Transverse colon (tissue), 4 donors: ENCODE data around the gene MTHFD1L. TPM values are rescaled to one million over a fixed set of nuclear protein-coding genes. Genes with fewer than 3 reads are reported as not detected.
A peak's percentile ranks its signal among the peaks of the same experiment; 100 is the strongest.
"Not testable (repeated sequence)": the region's sequence is repeated elsewhere in the genome, so short reads cannot be mapped to it uniquely, and the experiment has no call there.

Source experiments
- DNase-seq: peaks from one replicate; pipeline ENCODE4 v3.0.0-alpha.2; 2019
- H3K27ac ChIP-seq, 4 donors: fragments of 200-600 bp; sonication (generic); 2 replicates each; pipeline ENCODE4 v1.5.1; 2016 to 2018; ENCODE audit warnings: inconsistent platforms in 4 of 4
- H3K27me3 ChIP-seq: fragments of 200-600 bp; sonication (generic); 2 replicates; pipeline ENCODE4 v1.5.1; 2017; ENCODE audit warnings: inconsistent platforms
- H3K36me3 ChIP-seq, 4 donors: fragments of 200-600 bp; sonication (generic); 2 replicates each; pipeline ENCODE4 v1.5.1; 2017 to 2019; ENCODE audit warnings: inconsistent platforms in 4 of 4
- H3K4me1 ChIP-seq, 4 donors: fragments of 200-600 bp; sonication (generic); 2 replicates each; pipeline ENCODE4 v1.5.1; 2017 to 2020; ENCODE audit warnings: inconsistent platforms in 4 of 4
- H3K4me3 ChIP-seq, 4 donors: fragments of 200-600 bp; sonication (generic); 1 replicate in 1 of 4; 2 replicates in 3 of 4; pipeline versions ENCODE4 v1.5.1 to v1.6.1; 2017 to 2019; ENCODE audit warnings: inconsistent platforms in 4 of 4
- H3K9me3 ChIP-seq, 2 donors: fragments of 200-600 bp; sonication (generic); 2 replicates each; pipeline ENCODE4 v1.5.1; 2017 to 2019; ENCODE audit warnings: inconsistent platforms in 2 of 2
- CTCF ChIP-seq, 5 experiments: fragments of 200-600 bp in 3 of 5; fragments of 450-650 bp in 2 of 5; sonication (generic) in 3 of 5; IDR thresholded peaks; 1 replicate in 2 of 5; 2 replicates in 3 of 5; pipeline ENCODE4 v1.5.1; 2016 to 2017; ENCODE audit warnings: antibody characterized with exemption in 5 of 5, inconsistent platforms in 3 of 5, mild to moderate bottlenecking in 2 of 5, moderate library complexity in 1 of 5
- EP300 ChIP-seq: sonication (generic); formaldehyde crosslinking; IDR thresholded peaks from one replicate; pipeline ENCODE4 v1.6.1; 2017; ENCODE audit warnings: antibody characterized with exemption, low read depth
- POLR2A ChIP-seq: fragments of 450-650 bp; IDR thresholded peaks from one replicate; pipeline ENCODE4 v1.6.1; 2016; ENCODE audit warnings: antibody characterized with exemption, mild to moderate bottlenecking, moderate library complexity
- POLR2AphosphoS5 ChIP-seq, 3 donors: sonication (generic); formaldehyde crosslinking; IDR thresholded peaks; one replicate each; pipeline ENCODE4 v1.6.1; 2016; ENCODE audit warnings: antibody characterized with exemption in 3 of 3
- WGBS, 2 donors: methylation state at CpG; one replicate each; pipeline ENCODE4 v1.1.5; 2018; ENCODE audit warnings: low coverage in 1 of 2; 5-methylcytosine and 5-hydroxymethylcytosine counted together
- in situ Hi-C, 4 donors: fragments of 200-750 bp; cut with MboI; loops; one replicate each; pipeline versions ENCODE4 v1.15.0 to v1.15.1; 2017; ENCODE audit warnings: low sequenced_read_pairs in 3 of 4, low pct_ligation_motif_present in 1 of 4, low pct_unique_long_range_greater_than_20kb in 1 of 4
- intact Hi-C: fragments of 100-400 bp; cut with DNase I; formaldehyde crosslinking; loops from one replicate; pipeline ENCODE4 v1.15.1; 2023; ENCODE audit warnings: low total_unique reads
- total RNA-seq, 4 donors: library from RNA; depleted of rRNA; stranded (reverse); fragments of >200 nt; gene quantifications; one replicate each; pipeline ENCODE4 v1.1.0, GENCODE V29; 2016

The MTHFD1L gene
- 10 to 100 TPM in 1 of 4 donors, 1 to 10 TPM in 2, under 1 TPM in 1; 0.82 to 10.1 (median 5.4) TPM for total RNA-seq

- H3K27me3 ChIP-seq = no peaks in the 10 kb centered on the region
- WGBS, 2 donors = 1% methylated on average over 72 of the region's 82 CpGs; no CpG with 5 or more reads in 1 of the 2 donors
- intact Hi-C loops = no loop called here
- no peaks in the 10 kb centered on the region for H3K36me3 ChIP-seq
- peak within 1 kb of the TSS; percentile 82 to 93 (median 89) for H3K27ac ChIP-seq
- DNase-seq = peak; percentile 80
- H3K4me1 ChIP-seq = peaks cover 0 to 16% (median 13%) of the 10 kb centered on the region in 4 donors
- no peak for TF ChIP-seq EP300
- no peak for TF ChIP-seq POLR2A
- TF ChIP-seq POLR2AphosphoS5 (IDR thresholded peaks at IDR 0.05) = peak in 2 of 3 donors; percentile 34 to 39
- TF ChIP-seq CTCF (IDR thresholded peaks at IDR 0.05) = peak; percentile 38 to 62 (median 54)
- in situ Hi-C loops = no loop called here
- no peaks in the 10 kb centered on the region for H3K9me3 ChIP-seq
- H3K4me3 ChIP-seq = peak within 1 kb of the TSS; percentile 58 to 91 (median 76)
Observed at GRCh38 chr6:150865406-150866146, at the start of gene MTHFD1L. TSS of gene MTHFD1L (plus strand) at chr6:150865702. CDS start at chr6:150865823, 121 bp downstream.

- H3K27ac ChIP-seq, DNase-seq, H3K27me3 ChIP-seq, H3K4me3 ChIP-seq, intact Hi-C loops, H3K36me3 ChIP-seq, H3K9me3 ChIP-seq: not testable (repeated sequence)
- in situ Hi-C loops = loop anchor here (5.0 to 25.0 kb wide), 4 partner anchors 204 to 754 kb away; partner anchors contain the start of gene ULBP3 (in 1 of the 4)
- WGBS, 2 donors = 86% methylated on average over 8 of the region's 8 CpGs; no CpG with 5 or more reads in 1 of the 2 donors
- peaks cover 0 to 18% (median 2%) of the 10 kb centered on the region in 4 donors for H3K4me1 ChIP-seq
Observed at GRCh38 chr6:150816554-150816953, 48.9 kb upstream of the MTHFD1L start.

DNA sequence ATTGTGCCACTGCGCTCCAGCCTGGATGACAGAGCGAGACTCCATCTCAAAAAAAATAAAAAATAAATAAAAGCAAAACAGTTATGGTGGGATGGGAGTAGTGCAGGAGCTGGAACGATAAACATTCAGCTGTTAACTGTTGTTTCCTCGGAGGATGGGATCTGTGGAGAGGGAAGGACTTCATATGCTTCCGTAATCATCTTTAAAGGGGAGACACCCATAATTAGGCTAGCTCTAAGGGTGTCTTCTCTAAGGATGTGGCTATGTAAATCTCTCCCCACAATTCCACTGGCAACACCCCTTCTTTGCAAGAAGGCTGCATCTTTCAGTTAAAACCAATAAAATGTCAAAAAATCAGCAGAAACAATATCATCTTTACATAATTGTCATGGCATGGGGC, 42.6 kb upstream of the MTHFD1L start:
- Histone ChIP-seq H3K27ac (no peak overlapping the region), H3K4me3 (no peak overlapping the region), H3K36me3 (peaks cover 0 to 9% (median 4%) of the 10 kb centered on the region in 4 donors), H3K27me3 (no peaks in the 10 kb centered on the region), H3K9me3 (no peaks in the 10 kb centered on the region), H3K4me1 (no peaks in the 10 kb centered on the region)
- in situ Hi-C loops (loop anchor here (25.0 kb wide), 3 partner anchors 211 to 761 kb away; partner anchors contain the start of gene ULBP3 (in 1 of the 4)), intact Hi-C loops (no loop called here)
- DNase-seq = no peak
- TF ChIP-seq POLR2A (no peak), POLR2AphosphoS5 (IDR thresholded peaks at IDR 0.05) (no peak), CTCF (IDR thresholded peaks at IDR 0.05) (no peak), EP300 (no peak)
- 91 to 100% methylated on average over 3 to 5 of the region's 5 CpGs for WGBS, 2 donors

DNA sequence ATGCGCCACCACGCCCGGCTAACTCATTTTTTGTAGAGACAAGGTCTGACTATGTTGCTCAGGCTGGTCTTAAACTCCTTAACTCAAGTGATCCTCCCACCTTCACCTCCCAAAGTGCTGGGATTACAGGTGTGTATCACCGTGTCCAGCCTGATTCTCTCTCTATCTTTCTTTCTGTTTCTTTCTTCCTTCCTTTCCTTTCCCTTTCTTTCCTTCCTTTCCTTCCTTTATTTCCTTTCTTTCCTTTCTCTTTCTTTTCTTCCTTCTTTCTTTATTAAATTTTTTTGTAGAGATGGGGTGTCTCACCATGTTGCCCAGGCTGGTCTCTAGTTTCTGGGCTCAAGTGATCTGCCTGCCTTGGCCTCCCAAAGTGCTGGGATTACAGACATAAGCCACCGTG, 38.7 kb upstream of the MTHFD1L start:
- TF ChIP-seq EP300 = no peak
- no peak for TF ChIP-seq POLR2AphosphoS5 (IDR thresholded peaks at IDR 0.05)
- no peak for TF ChIP-seq POLR2A
- TF ChIP-seq CTCF (IDR thresholded peaks at IDR 0.05) = no peak
- 88 to 94% methylated on average over 4 to 5 of the region's 5 CpGs for WGBS, 2 donors
- intact Hi-C loops = no loop called here
- in situ Hi-C loops = no loop called here
- no peaks in the 10 kb centered on the region for H3K9me3 ChIP-seq
- DNase-seq = no peak
- no peaks in the 10 kb centered on the region for H3K27me3 ChIP-seq
- H3K4me3 ChIP-seq = no peak overlapping the region
- H3K36me3 ChIP-seq = no peaks in the 10 kb centered on the region
- H3K4me1 ChIP-seq = no peaks in the 10 kb centered on the region
- H3K27ac ChIP-seq = no peak overlapping the region

DNA sequence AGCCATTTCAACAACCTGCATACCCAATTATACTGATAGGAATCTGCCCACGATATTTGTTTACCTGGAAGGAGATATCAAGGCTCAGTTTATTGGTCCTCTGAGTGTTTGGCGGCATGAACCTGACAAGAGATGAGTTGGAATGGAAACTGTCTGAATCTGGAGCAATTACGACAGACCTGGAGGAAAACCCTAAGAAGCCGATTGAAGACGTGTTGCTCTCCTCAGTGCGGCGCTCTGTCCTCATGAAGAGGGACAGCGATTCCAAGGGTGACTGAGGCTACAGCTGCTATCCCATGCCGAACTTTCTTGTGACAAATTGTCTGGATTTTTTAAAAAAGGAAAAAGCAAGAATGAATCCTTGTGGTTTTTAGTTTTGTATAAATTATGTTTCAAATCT, 37.4 kb upstream of the MTHFD1L start:
- H3K36me3 ChIP-seq, H3K4me3 ChIP-seq, H3K27ac ChIP-seq, H3K27me3 ChIP-seq, intact Hi-C loops, in situ Hi-C loops, H3K4me1 ChIP-seq, H3K9me3 ChIP-seq, DNase-seq: not testable (repeated sequence)
- WGBS, 2 donors = 85 to 94% methylated on average over 4 to 9 of the region's 9 CpGs
